Stomach (tissue), 4 donors: ENCODE measurements around the gene LRRC51.

Source experiments
- POLR2A ChIP-seq, 4 donors: fragments of 450-650 bp; IDR thresholded peaks; one replicate each; pipeline ENCODE4 v1.6.1; 2016; ENCODE audit warnings: antibody characterized with exemption in 4 of 4, control low read depth in 2 of 4, mild to moderate bottlenecking in 1 of 4, moderate library complexity in 1 of 4
- TF ChIP-seq, protein P1 (sequence below), 7 experiments: fragments of 450-650 bp in 4 of 7; fragments of 200-600 bp in 3 of 7; sonication (generic) in 3 of 7; IDR thresholded peaks; one replicate each; pipeline ENCODE4 v1.5.1; 2016 to 2019; ENCODE audit warnings: antibody characterized with exemption in 7 of 7, control low read depth in 2 of 7, mild to moderate bottlenecking in 1 of 7

DNA sequence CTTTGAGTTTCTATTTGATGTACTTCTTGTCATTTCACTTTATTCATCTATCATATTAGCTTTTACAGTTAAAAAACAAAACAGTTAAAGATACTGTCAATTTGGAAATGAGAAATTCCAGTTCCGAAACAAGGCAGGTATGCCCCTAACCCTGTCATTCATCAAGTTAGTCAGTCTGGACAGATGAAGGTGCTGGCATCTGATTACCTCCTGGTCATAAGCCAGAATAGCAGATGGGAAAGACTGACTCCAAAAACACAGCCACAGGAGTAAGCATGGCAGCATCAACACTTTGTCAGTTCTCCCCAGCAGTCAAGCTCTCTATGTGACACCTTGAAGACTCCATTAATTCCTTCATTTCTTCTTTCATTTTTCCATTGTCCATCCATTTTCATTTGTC is 4.3 kb downstream of the LRRC51 start:
- TF ChIP-seq, protein P1, sequence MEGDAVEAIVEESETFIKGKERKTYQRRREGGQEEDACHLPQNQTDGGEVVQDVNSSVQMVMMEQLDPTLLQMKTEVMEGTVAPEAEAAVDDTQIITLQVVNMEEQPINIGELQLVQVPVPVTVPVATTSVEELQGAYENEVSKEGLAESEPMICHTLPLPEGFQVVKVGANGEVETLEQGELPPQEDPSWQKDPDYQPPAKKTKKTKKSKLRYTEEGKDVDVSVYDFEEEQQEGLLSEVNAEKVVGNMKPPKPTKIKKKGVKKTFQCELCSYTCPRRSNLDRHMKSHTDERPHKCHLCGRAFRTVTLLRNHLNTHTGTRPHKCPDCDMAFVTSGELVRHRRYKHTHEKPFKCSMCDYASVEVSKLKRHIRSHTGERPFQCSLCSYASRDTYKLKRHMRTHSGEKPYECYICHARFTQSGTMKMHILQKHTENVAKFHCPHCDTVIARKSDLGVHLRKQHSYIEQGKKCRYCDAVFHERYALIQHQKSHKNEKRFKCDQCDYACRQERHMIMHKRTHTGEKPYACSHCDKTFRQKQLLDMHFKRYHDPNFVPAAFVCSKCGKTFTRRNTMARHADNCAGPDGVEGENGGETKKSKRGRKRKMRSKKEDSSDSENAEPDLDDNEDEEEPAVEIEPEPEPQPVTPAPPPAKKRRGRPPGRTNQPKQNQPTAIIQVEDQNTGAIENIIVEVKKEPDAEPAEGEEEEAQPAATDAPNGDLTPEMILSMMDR (IDR thresholded peaks at IDR 0.05): no peak
- no peak for TF ChIP-seq POLR2A (IDR thresholded peaks at IDR 0.05)
